Stimulated activated naive CD8-positive, alpha-beta T cell treated with anti-CD3 and anti-CD28 coated beads, Interleukin-15, Interleukin-2, amounts not matched to agents 100 U/mL and 50 U/mL, for 24 hours (primary cell): Measurements from ENCODE around the gene DDX5.
"Not testable (repeated sequence)": the region's sequence is repeated elsewhere in the genome, so short reads cannot be mapped to it uniquely, and the experiment has no call there.

Experiments used
- ATAC-seq: fragments of 150-1000 bp; cut with Tn5 transposase; one replicate; pipeline ENCODE4 v1.10.0; 2021
- DNase-seq: peaks from one replicate; pipeline ENCODE4 v3.0.0; 2021

Gene DDX5

GRCh38 chr17:64492481-64493109 is 13.5 kb downstream of the DDX5 start:
- ATAC-seq (no peak), DNase-seq (no peak)

GRCh38 chr17:64491994-64492393 is 14.1 kb downstream of the DDX5 start:
- DNase-seq = no peak
- ATAC-seq = no peak

GRCh38 chr17:64491034-64491860 is 14.8 kb downstream of the DDX5 start:
- DNase-seq (peak; percentile 62), ATAC-seq (peak; percentile 40)

- DNase-seq (no peak), ATAC-seq (no peak)
Observed at GRCh38 chr17:64488301-64488700, 17.8 kb downstream of the DDX5 start.

GRCh38 chr17:64484380-64484779 is 21.7 kb downstream of the DDX5 start:
- no peak for DNase-seq
- no peak for ATAC-seq

GRCh38 chr17:64480951-64481350 is 25.1 kb downstream of the DDX5 start:
- DNase-seq = no peak
- no peak for ATAC-seq

- no peak for ATAC-seq
- no peak for DNase-seq
Observed at GRCh38 chr17:64477849-64478248, 28.2 kb downstream of the DDX5 start.

GRCh38 chr17:64472564-64472963 is 33.5 kb downstream of the DDX5 start:
- no peak for DNase-seq
- ATAC-seq = no peak

- DNase-seq = no peak
Observed at GRCh38 chr17:64471440-64471839, 34.6 kb downstream of the DDX5 start.

GRCh38 chr17:64470625-64471024 is 35.5 kb downstream of the DDX5 start:
- no peak for DNase-seq
- no peak for ATAC-seq

More at GRCh38 chr17:64471440-64471839, 34.6 kb downstream of the DDX5 start:
- ATAC-seq = no peak

- not testable (repeated sequence) for DNase-seq, ATAC-seq
Observed at GRCh38 chr17:64466834-64467233, 39.3 kb downstream of the DDX5 start.

- no peak for DNase-seq
- ATAC-seq = no peak
Observed at GRCh38 chr17:64466019-64466735, 39.9 kb downstream of the DDX5 start.

GRCh38 chr17:64461788-64462187 is 44.3 kb downstream of the DDX5 start:
- no peak for DNase-seq
- no peak for ATAC-seq

GRCh38 chr17:64460955-64461354 is 45.1 kb downstream of the DDX5 start:
- ATAC-seq (no peak), DNase-seq (no peak)

GRCh38 chr17:64459818-64460217 is 46.3 kb downstream of the DDX5 start:
- not testable (repeated sequence) for DNase-seq, ATAC-seq

GRCh38 chr17:64459284-64459747 is 46.8 kb downstream of the DDX5 start:
- DNase-seq (no peak), ATAC-seq (peak; percentile 57)

- no peak for DNase-seq
- no peak for ATAC-seq
Observed at GRCh38 chr17:64458756-64459155, 47.3 kb downstream of the DDX5 start.

GRCh38 chr17:64457156-64457555 is 48.9 kb downstream of the DDX5 start:
- ATAC-seq (no peak), DNase-seq (no peak)

- DNase-seq (no peak), ATAC-seq (no peak)
Observed at GRCh38 chr17:64455993-64456885, 49.9 kb downstream of the DDX5 start.

GRCh38 chr17:64449545-64449944 is 56.5 kb downstream of the DDX5 start:
- DNase-seq (no peak), ATAC-seq (no peak)

GRCh38 chr17:64448665-64449512 is 57.2 kb downstream of the DDX5 start, which contains the start of gene MILR1:
MILR1 (plus strand) TSS chr17:64449115; CDS start chr17:64449169, 54 bp downstream.
- no peak for DNase-seq
- ATAC-seq = no peak
